Mesodermal cell (in vitro differentiated cells): ENCODE measurements around the gene PRDM2.

ENCODE experiments used
- H3K27ac ChIP-seq: 2 replicates; pipeline ENCODE4 v1.7.0; 2013; ENCODE audit warnings: mild to moderate bottlenecking, low read depth, low read length, moderate library complexity; ENCODE audit not compliant: severe bottlenecking
- H3K36me3 ChIP-seq: 2 replicates; pipeline ENCODE4 v1.7.1; 2013; ENCODE audit warnings: mild to moderate bottlenecking, low read length, moderate library complexity; ENCODE audit not compliant: control insufficient read depth, insufficient read depth
- H3K4me1 ChIP-seq: one replicate; pipeline ENCODE4 v1.7.1; 2013; ENCODE audit warnings: mild to moderate bottlenecking, low read length; ENCODE audit not compliant: insufficient read depth, control insufficient read depth, poor library complexity, severe bottlenecking
- H3K4me3 ChIP-seq: 2 replicates; pipeline ENCODE4 v1.7.0; 2013; ENCODE audit warnings: low read length, control low read depth, mild to moderate bottlenecking; ENCODE audit not compliant: insufficient read depth, poor library complexity, severe bottlenecking; ENCODE audit errors: extremely low read depth
- H3K9me3 ChIP-seq: 2 replicates; pipeline ENCODE4 v1.7.1; 2013; ENCODE audit warnings: mild to moderate bottlenecking, low read length, moderate library complexity; ENCODE audit not compliant: control insufficient read depth
- WGBS, 2 experiments: methylation state at CpG; one replicate each; pipeline ENCODE4 v1.1.5; 2013; ENCODE audit warnings: missing lambda C conversion rate in 2 of 2; ENCODE audit not compliant: insufficient coverage in 2 of 2; 5-methylcytosine and 5-hydroxymethylcytosine counted together

The PRDM2 gene

DNA sequence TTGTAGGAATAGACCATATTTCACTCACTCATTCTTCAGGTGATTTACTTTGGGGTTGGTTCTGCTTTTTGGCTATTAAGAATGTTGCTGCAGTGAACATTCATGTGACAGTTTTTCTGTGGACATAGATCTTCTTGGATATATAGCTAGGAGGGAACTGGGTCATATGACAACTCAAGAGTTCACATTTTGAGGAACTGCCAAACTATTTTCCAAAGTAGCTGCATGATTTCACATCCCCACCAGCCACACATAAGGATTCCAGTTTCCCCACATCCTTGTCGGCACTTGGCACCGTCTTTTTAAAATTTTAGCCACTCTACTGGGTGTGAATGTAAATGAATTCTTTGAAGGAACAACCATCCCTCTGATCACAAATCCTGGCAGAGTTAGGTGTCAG is 126.0 kb downstream of the PRDM2 start:
- Histone ChIP-seq H3K9me3 (no peaks in the 10 kb centered on the region), H3K27ac (no peak overlapping the region), H3K4me3 (no peak overlapping the region), H3K4me1 (no peaks in the 10 kb centered on the region), H3K36me3 (peaks cover 3% of the 10 kb centered on the region)
- no CpG with 5 or more reads among the region's 2 CpGs for whole genome bisulfite sequencing, 2 experiments

DNA sequence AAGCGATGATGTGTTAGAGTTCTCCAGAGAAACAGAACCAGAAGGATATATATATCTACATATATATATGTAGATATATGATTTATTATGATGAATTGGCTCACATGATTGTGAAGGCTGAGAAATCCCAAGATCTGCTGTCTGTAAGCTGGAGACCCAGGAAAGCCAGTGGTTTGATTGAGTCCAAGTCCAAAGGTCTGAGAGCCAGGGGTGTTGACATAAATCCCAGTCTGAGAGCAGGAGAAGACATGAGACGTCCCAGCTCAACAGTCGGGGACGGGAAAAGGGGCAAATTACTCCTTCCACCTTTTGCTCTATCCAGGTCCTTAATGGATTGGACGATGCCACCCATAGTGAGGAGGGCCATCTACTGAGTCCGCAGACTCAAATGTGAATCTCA is 126.6 kb downstream of the PRDM2 start:
- 77 to 94% methylated on average over 2 to 5 of the region's 6 CpGs for WGBS, 2 experiments
- Histone ChIP-seq H3K4me1 (no peaks in the 10 kb centered on the region), H3K9me3 (no peaks in the 10 kb centered on the region), H3K36me3 (peaks cover 2% of the 10 kb centered on the region), H3K4me3 (no peak overlapping the region), H3K27ac (no peak overlapping the region)

DNA sequence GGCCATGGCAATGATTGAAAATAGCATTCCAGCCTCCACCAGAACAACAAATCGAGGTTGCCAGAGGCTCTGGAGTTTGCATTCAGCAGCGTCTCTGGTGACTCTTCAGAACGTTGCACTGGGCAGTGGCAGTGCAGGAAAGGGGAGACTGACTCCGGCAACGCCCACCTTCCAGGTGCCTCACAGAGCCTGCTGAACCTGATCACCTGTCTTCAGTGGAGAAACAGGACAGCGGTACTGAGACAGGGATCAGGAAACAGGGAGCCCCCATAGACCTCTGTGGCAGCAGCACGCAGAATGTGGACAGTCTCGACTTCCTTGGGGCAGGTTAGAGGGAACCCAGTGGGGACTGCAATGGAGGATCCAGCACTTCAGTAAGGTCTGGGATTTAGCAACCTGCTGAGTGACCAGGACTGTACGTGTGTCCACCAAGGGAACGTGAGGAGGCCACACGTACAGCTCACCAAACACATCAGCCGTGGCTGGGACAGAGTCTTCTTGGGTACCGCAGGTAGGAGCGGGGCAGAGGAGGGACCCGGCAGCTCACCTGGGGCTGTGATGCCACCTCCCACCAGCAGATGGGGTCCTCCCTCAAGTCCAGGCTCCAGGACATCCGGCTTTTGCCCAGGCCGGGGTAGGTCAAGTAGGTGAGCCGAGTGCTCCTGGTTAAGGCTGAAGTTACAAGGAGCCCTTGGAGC is 128.6 kb downstream of the PRDM2 start:
- 55 to 56% methylated on average over 12 to 17 of the region's 18 CpGs for WGBS, 2 experiments
- H3K27ac ChIP-seq, result no peak overlapping the region

DNA sequence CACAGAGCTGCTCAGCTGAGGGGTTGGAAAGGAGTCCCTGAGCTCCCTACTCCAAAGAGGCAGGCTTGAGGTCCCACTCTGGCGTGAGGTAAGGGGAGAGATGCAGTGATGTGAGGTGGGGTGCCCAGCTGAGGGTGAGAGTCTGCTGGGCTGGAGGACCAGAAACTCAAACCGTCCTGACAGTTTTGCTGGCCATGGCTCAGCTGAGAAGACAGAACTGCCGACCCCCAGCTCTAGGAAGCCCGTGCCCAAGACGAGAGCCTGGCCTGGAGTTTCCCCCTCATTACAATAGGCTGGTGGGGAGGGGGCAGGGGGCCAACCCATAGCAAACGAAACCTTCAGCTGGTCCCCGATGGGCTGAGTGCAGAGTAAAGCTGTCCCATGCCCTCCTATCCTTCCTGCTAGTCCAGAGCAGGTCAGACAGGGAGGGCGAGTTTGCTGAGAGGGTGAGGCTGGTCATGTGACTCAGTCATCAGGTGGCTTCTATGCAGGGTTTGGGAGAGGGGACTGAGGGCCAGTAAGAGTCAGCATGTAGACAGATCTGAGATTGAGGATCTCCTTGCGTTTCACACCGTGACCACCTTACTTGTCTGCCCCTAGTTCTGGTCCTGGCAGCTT is 129.3 kb downstream of the PRDM2 start:
- no peaks in the 10 kb centered on the region for H3K4me1 ChIP-seq
- WGBS, 2 experiments, result 93 to 95% methylated on average over 5 to 7 of the region's 10 CpGs
- H3K27ac ChIP-seq, result no peak overlapping the region
- H3K9me3 ChIP-seq, result no peaks in the 10 kb centered on the region
- no peak overlapping the region for H3K4me3 ChIP-seq
- no peaks in the 10 kb centered on the region for H3K36me3 ChIP-seq

More for the DNA sequence above, 128.6 kb downstream of the PRDM2 start:
- Histone ChIP-seq H3K4me1 (no peaks in the 10 kb centered on the region), H3K9me3 (no peaks in the 10 kb centered on the region), H3K36me3 (no peaks in the 10 kb centered on the region), H3K4me3 (no peak overlapping the region)

DNA sequence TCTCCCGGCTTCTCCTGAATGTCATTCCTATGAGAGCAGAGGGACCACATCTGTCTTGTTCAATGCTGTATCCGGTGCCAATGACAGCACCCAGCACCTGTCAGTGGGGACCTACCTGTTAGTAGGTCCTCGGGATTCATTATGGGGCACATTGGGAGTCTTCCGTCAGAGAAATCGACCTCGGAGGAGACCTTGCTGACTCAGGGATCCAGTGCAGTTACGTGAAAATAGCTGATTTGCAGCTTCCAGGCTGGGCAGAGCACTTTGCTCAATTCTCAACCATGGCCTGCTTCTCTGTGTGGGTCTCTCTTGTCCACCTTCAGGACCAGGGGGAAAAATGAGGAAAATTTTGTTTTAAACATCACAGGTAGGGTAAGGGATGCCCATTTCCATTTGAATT is 130.2 kb downstream of the PRDM2 start:
- Histone ChIP-seq H3K9me3 (no peaks in the 10 kb centered on the region), H3K36me3 (no peaks in the 10 kb centered on the region), H3K27ac (no peak overlapping the region), H3K4me3 (no peak overlapping the region), H3K4me1 (no peaks in the 10 kb centered on the region)
- 79 to 90% methylated on average over 7 of the region's 7 CpGs for WGBS, 2 experiments

DNA sequence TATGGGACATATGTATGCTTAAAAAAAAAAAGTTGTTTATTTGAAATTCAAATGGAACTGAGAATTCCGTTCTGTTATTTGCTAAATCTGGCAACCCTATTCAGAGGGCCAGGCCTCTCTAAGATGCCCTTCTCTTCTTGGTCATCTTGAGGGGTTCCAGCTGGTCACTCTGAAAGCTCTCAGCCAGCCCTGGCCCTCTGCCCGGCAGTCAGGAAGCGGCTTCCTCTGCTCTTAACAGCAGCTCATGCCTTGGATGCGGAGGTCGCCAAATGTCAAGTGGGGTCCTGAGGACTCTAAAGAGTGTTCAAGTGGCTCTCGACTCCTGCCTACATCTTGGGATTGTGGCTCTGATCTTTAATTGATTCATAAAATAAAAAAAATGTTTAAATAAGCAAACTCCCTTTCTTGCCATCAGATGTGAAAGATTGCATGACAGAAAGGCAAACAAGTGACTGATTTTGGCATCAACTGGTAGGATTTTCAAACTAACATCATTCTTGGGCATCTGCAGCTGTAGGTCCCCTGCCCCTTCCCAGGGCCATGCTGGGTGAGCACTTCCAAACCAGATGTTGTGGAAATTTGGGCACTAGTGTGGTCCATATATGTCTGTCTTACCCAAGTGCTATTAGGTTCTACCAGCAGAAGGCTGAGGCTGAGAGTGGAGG is 130.8 kb downstream of the PRDM2 start:
- 89 to 97% methylated on average over 4 to 5 of the region's 6 CpGs for WGBS, 2 experiments
- Histone ChIP-seq H3K27ac (no peak overlapping the region), H3K36me3 (no peaks in the 10 kb centered on the region), H3K9me3 (no peaks in the 10 kb centered on the region), H3K4me1 (no peaks in the 10 kb centered on the region), H3K4me3 (no peak overlapping the region)

DNA sequence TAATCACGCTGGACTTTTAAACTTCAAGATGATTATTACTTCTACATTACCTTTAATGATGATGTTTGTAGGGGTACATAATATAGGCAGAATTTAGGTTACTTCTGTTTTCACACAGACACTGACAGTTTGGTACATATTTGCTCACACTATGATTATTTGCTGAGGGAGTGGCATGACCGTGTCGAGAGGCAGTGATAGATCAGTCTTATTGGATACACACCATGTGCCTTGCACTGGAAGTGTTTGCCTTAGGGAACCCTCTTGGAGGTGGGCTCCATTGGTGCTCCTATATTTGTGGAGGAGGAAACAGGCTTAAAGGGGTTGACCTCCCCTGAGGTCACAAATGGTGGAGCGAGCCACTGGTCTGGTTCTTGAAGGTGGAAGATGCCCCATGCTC is 132.1 kb downstream of the PRDM2 start:
- no peak overlapping the region for H3K4me3 ChIP-seq
- H3K9me3 ChIP-seq, result no peaks in the 10 kb centered on the region
- no peaks in the 10 kb centered on the region for H3K36me3 ChIP-seq
- no peak overlapping the region for H3K27ac ChIP-seq
- WGBS, 2 experiments, result 60 to 88% methylated on average over 3 of the region's 4 CpGs
- H3K4me1 ChIP-seq, result no peaks in the 10 kb centered on the region

DNA sequence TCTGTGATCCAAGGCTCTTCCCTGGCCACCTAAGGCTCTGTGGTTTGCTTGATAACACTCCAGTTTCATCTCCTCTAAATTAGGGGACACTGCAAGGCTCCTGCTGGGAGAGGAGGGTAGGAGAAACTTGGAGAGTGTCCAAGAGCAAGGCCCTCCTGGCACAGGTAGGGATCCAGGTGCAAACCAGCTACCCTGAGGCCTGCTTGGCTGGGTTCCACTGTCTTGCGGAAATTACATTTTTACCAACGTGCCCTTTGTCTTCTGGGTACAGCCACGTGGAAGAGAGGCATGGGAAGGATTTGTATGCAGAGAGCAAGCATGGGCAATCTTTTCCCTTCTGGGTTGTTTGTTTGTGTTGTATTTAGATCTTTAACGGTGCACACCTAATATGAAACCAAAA is 132.5 kb downstream of the PRDM2 start:
- H3K27ac ChIP-seq, result no peak overlapping the region
- no peaks in the 10 kb centered on the region for H3K4me1 ChIP-seq
- H3K36me3 ChIP-seq, result no peaks in the 10 kb centered on the region
- no peak overlapping the region for H3K4me3 ChIP-seq
- H3K9me3 ChIP-seq, result no peaks in the 10 kb centered on the region
- 60 to 100% methylated on average over 2 to 3 of the region's 4 CpGs for WGBS, 2 experiments

DNA sequence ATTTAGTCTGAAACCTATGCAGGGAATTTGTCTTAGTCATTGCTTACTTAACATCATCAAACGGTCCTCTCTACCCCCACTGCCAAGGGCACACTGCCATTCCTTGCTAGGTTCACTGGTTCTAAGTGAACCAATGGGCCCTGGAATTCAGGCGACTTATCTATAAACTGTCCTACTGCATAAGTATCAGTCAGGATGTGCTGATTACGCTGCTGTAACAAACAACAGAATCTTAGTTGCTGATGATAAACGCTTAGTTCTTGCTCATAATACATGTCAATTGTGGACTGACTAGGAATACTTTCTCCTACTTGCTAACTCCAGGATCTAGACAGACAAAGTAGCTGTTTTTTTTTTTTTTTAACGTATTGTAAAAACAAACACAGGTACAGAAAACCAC is 136.1 kb downstream of the PRDM2 start:
- Histone ChIP-seq H3K4me3 (no peak overlapping the region), H3K27ac (no peak overlapping the region), H3K36me3 (no peaks in the 10 kb centered on the region), H3K9me3 (no peaks in the 10 kb centered on the region), H3K4me1 (no peaks in the 10 kb centered on the region)
- 69 to 77% methylated on average over 2 to 4 of the region's 5 CpGs for WGBS, 2 experiments

DNA sequence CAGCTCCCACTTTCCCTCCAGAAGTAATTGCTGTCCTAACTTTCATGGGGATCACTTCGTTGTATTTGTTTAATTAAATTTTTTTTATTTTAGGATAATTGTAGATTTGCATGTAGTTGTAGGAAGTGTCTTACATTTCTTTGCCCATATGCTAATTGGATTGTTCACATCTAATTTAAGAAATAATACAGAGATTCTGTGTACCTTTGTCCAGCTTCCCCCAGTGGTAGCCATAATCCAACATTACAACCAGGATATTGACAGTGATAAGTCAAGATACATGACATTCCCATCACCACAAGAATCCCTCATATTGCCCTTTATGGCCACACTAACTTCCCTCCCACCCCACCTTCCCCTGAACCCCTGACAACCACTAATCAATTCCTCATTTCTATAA is 136.6 kb downstream of the PRDM2 start:
- no peak overlapping the region for H3K27ac ChIP-seq
- WGBS, 2 experiments, result no CpG with 5 or more reads among the region's 1 CpG
- H3K36me3 ChIP-seq, result no peaks in the 10 kb centered on the region
- no peak overlapping the region for H3K4me3 ChIP-seq
- H3K9me3 ChIP-seq, result no peaks in the 10 kb centered on the region
- H3K4me1 ChIP-seq, result no peaks in the 10 kb centered on the region

DNA sequence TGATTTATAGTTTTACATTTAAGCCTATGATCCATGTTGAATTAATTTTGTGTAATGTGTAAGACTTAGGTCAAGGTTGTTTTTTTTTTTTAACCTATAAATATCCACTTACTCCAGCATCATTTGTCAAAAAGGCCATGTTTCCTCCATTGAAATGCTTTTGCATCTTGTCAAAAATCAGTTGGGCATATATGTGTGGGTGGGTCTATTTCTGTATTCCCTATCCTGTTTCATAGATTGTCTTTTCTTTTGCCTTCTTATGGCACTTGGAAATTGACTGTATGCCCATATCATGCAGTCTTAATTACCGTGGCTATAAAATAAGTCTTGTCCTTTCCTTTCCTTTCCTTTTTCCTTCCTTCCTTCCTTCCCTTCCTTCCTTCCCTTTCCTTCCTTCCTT is 138.2 kb downstream of the PRDM2 start:
- WGBS, 2 experiments, result 88 to 100% methylated on average over 1 of the region's 1 CpG
- H3K4me1 ChIP-seq, result no peaks in the 10 kb centered on the region
- no peak overlapping the region for H3K4me3 ChIP-seq
- H3K36me3 ChIP-seq, result no peaks in the 10 kb centered on the region
- no peak overlapping the region for H3K27ac ChIP-seq
- no peaks in the 10 kb centered on the region for H3K9me3 ChIP-seq
